Measurements from ENCODE around the gene SYT2. TPM values are rescaled to one million over a fixed set of nuclear protein-coding genes. Genes with fewer than 3 reads are reported as not detected.

SYT2 gene
- polyA plus RNA-seq, 6 donors from 2014 or later = 0.11 to 0.12 TPM; not detected in 4

- Mint-ChIP-seq H3K36me3 (peaks cover 0 to under 1% of the 10 kb centered on the region in 2 donors), H3K27ac (no peak overlapping the region), H3K9me3 (peaks cover 0 to 2% (median 0%) of the 10 kb centered on the region in 7 donors), H3K27me3 (peaks cover 35 to 65% (median 63%) of the 10 kb centered on the region in 3 donors), H3K4me3 (no peak overlapping the region), H3K4me1 (no peaks in the 10 kb centered on the region)
- DNase-seq = no peak
- no peak for ATAC-seq (ENCODE audit: low read depth in 2 of 2)
Observed at GRCh38 chr1:202698276-202698675, 12.0 kb downstream of the SYT2 start.

GRCh38 chr1:202697038-202697437, 13.2 kb downstream of the SYT2 start:
- H3K36me3 Mint-ChIP-seq = peaks cover 4 to 7% of the 10 kb centered on the region in 2 donors
- no peak overlapping the region for H3K4me3 Mint-ChIP-seq
- H3K27ac Mint-ChIP-seq = no peak overlapping the region
- H3K27me3 Mint-ChIP-seq = peaks cover 40 to 63% (median 61%) of the 10 kb centered on the region in 3 donors
- H3K4me1 Mint-ChIP-seq = no peaks in the 10 kb centered on the region
- H3K9me3 Mint-ChIP-seq = peaks cover 0 to 6% (median 2%) of the 10 kb centered on the region in 7 donors
- no peak for DNase-seq
- no peak for ATAC-seq (ENCODE audit: low read depth in 2 of 2)

- Mint-ChIP-seq H3K36me3 (peaks cover 4 to 7% of the 10 kb centered on the region in 2 donors), H3K27me3 (peaks cover 50 to 81% (median 73%) of the 10 kb centered on the region in 3 donors)
- ATAC-seq (ENCODE audit: low read depth in 2 of 2) = no peak
Observed at GRCh38 chr1:202694314-202694713, 15.9 kb downstream of the SYT2 start.

GRCh38 chr1:202692959-202693555, 17.2 kb downstream of the SYT2 start:
- Mint-ChIP-seq H3K27ac (peak overlapping the region in 2 of 6 donors; percentile 25 to 49), H3K9me3 (peaks cover 0 to 6% (median 2%) of the 10 kb centered on the region in 7 donors), H3K4me3 (no peak overlapping the region), H3K4me1 (no peaks in the 10 kb centered on the region), H3K27me3 (peaks cover 62 to 86% (median 78%) of the 10 kb centered on the region in 3 donors), H3K36me3 (peaks cover 4 to 7% of the 10 kb centered on the region in 2 donors)
- DNase-seq (peak; percentile 39), ATAC-seq (ENCODE audit: low read depth in 2 of 2) (peak; percentile 41 to 60)

More at GRCh38 chr1:202694314-202694713, 15.9 kb downstream of the SYT2 start:
- Mint-ChIP-seq H3K9me3 (peaks cover 0 to 6% (median 2%) of the 10 kb centered on the region in 7 donors), H3K4me1 (no peaks in the 10 kb centered on the region), H3K27ac (peak overlapping the region in 1 of 6 donors; percentile 85), H3K4me3 (no peak overlapping the region)
- DNase-seq = no peak

- Mint-ChIP-seq H3K9me3 (peaks cover 0 to 6% (median 2%) of the 10 kb centered on the region in 7 donors), H3K4me3 (peak overlapping the region in 1 of 8 donors; percentile 22), H3K27me3 (peaks cover 63 to 86% (median 80%) of the 10 kb centered on the region in 3 donors), H3K36me3 (peaks cover 4 to 7% of the 10 kb centered on the region in 2 donors), H3K27ac (no peak overlapping the region), H3K4me1 (no peaks in the 10 kb centered on the region)
- DNase-seq = no peak
- no peak for ATAC-seq (ENCODE audit: low read depth in 2 of 2)
Observed at GRCh38 chr1:202691816-202692215, 18.4 kb downstream of the SYT2 start.

- H3K4me1 Mint-ChIP-seq = no peaks in the 10 kb centered on the region
- DNase-seq (no peak), ATAC-seq (ENCODE audit: low read depth in 2 of 2) (no peak)
- peaks cover 53 to 78% (median 78%) of the 10 kb centered on the region in 3 donors for H3K27me3 Mint-ChIP-seq
- peaks cover 0 to 6% (median 2%) of the 10 kb centered on the region in 7 donors for H3K9me3 Mint-ChIP-seq
- H3K4me3 Mint-ChIP-seq = no peak overlapping the region
- no peak overlapping the region for H3K27ac Mint-ChIP-seq
- H3K36me3 Mint-ChIP-seq = peaks cover 4 to 7% of the 10 kb centered on the region in 2 donors
Observed at GRCh38 chr1:202689493-202690342, 20.5 kb downstream of the SYT2 start.

GRCh38 chr1:202689082-202689481, 21.2 kb downstream of the SYT2 start:
- Mint-ChIP-seq H3K27me3 (peaks cover 52 to 78% (median 78%) of the 10 kb centered on the region in 3 donors), H3K4me3 (no peak overlapping the region), H3K9me3 (peaks cover 0 to 6% (median 2%) of the 10 kb centered on the region in 7 donors), H3K36me3 (peaks cover 4 to 7% of the 10 kb centered on the region in 2 donors), H3K4me1 (no peaks in the 10 kb centered on the region), H3K27ac (no peak overlapping the region)
- ATAC-seq (ENCODE audit: low read depth in 2 of 2) (no peak), DNase-seq (no peak)

- H3K36me3 Mint-ChIP-seq = peaks cover 4 to 7% of the 10 kb centered on the region in 2 donors
- H3K4me1 Mint-ChIP-seq = no peaks in the 10 kb centered on the region
- H3K9me3 Mint-ChIP-seq = peaks cover 0 to 6% (median 2%) of the 10 kb centered on the region in 7 donors
- no peak for ATAC-seq (ENCODE audit: low read depth in 2 of 2)
- H3K4me3 Mint-ChIP-seq = no peak overlapping the region
- H3K27me3 Mint-ChIP-seq = peaks cover 54 to 79% (median 76%) of the 10 kb centered on the region in 3 donors
- DNase-seq = no peak
- no peak overlapping the region for H3K27ac Mint-ChIP-seq
Observed at GRCh38 chr1:202688401-202688800, 21.9 kb downstream of the SYT2 start.

- peak overlapping the region in 1 of 8 donors; percentile 9 for H3K4me3 Mint-ChIP-seq
- H3K36me3 Mint-ChIP-seq = peaks cover 0 to under 1% of the 10 kb centered on the region in 2 donors
- peaks cover 55 to 79% (median 75%) of the 10 kb centered on the region in 3 donors for H3K27me3 Mint-ChIP-seq
- ATAC-seq (ENCODE audit: low read depth in 2 of 2) (no peak), DNase-seq (no peak)
- H3K4me1 Mint-ChIP-seq = no peaks in the 10 kb centered on the region
- no peak overlapping the region for H3K27ac Mint-ChIP-seq
- H3K9me3 Mint-ChIP-seq = peaks cover 0 to under 1% (median 0%) of the 10 kb centered on the region in 7 donors
Observed at GRCh38 chr1:202687798-202688197, 22.5 kb downstream of the SYT2 start.

GRCh38 chr1:202687370-202687769, 22.9 kb downstream of the SYT2 start:
- Mint-ChIP-seq H3K4me1 (no peaks in the 10 kb centered on the region), H3K27ac (peak overlapping the region in 1 of 6 donors; percentile 53), H3K9me3 (no peaks in the 10 kb centered on the region), H3K27me3 (peaks cover 58 to 81% (median 78%) of the 10 kb centered on the region in 3 donors), H3K4me3 (no peak overlapping the region), H3K36me3 (no peaks in the 10 kb centered on the region)
- ATAC-seq (ENCODE audit: low read depth in 2 of 2) (no peak), DNase-seq (no peak)

- DNase-seq = no peak
- Mint-ChIP-seq H3K4me3 (peak overlapping the region in 1 of 8 donors; percentile 42), H3K36me3 (no peaks in the 10 kb centered on the region), H3K27ac (peak overlapping the region in 1 of 6 donors; percentile 11), H3K27me3 (peaks cover 67 to 87% (median 76%) of the 10 kb centered on the region in 3 donors), H3K4me1 (no peaks in the 10 kb centered on the region), H3K9me3 (no peaks in the 10 kb centered on the region)
- ATAC-seq (ENCODE audit: low read depth in 2 of 2) = no peak
Observed at GRCh38 chr1:202685641-202686040, 24.6 kb downstream of the SYT2 start.

GRCh38 chr1:202684716-202685115, 25.5 kb downstream of the SYT2 start:
- no peak overlapping the region for H3K27ac Mint-ChIP-seq
- no peaks in the 10 kb centered on the region for H3K9me3 Mint-ChIP-seq
- H3K27me3 Mint-ChIP-seq = peaks cover 64 to 89% (median 72%) of the 10 kb centered on the region in 3 donors
- no peaks in the 10 kb centered on the region for H3K4me1 Mint-ChIP-seq
- H3K36me3 Mint-ChIP-seq = peaks cover 0 to 4% of the 10 kb centered on the region in 2 donors
- DNase-seq (no peak), ATAC-seq (ENCODE audit: low read depth in 2 of 2) (no peak)
- no peak overlapping the region for H3K4me3 Mint-ChIP-seq

- Mint-ChIP-seq H3K27ac (no peak overlapping the region), H3K27me3 (peaks cover 68 to 88% (median 71%) of the 10 kb centered on the region in 3 donors), H3K4me1 (no peaks in the 10 kb centered on the region), H3K4me3 (no peak overlapping the region), H3K36me3 (peaks cover 9 to 21% of the 10 kb centered on the region in 2 donors), H3K9me3 (peaks cover 1 to 10% (median 4%) of the 10 kb centered on the region in 7 donors)
- ATAC-seq (ENCODE audit: low read depth in 2 of 2) = no peak
- DNase-seq = no peak
Observed at GRCh38 chr1:202683029-202683428, 27.2 kb downstream of the SYT2 start.

Data from naive B cell (primary cell).